Hepatocyte (in vitro differentiated cells): Measurements from ENCODE around the gene HSPE1. TPM values are rescaled to one million over a fixed set of nuclear protein-coding genes. Genes with fewer than 3 reads are reported as not detected.

Experiments used
- DNase-seq: peaks from one replicate; pipeline ENCODE4 v3.0.0-alpha.2; 2016; ENCODE audit warnings: low spot score
- H2AFZ ChIP-seq: fragments of 200-600 bp; sonication (generic); 2 replicates; pipeline ENCODE4 v1.6.0; 2016; ENCODE audit warnings: antibody characterized with exemption, mild to moderate bottlenecking
- H3K27ac ChIP-seq: fragments of 200-600 bp; sonication (generic); 2 replicates; pipeline ENCODE4 v1.5.1; 2016; ENCODE audit warnings: mild to moderate bottlenecking
- H3K27me3 ChIP-seq: fragments of 200-600 bp; sonication (generic); 2 replicates; pipeline ENCODE4 v1.6.1; 2016
- H3K36me3 ChIP-seq: fragments of 200-600 bp; sonication (generic); replicated peaks from 2 replicates; pipeline ENCODE4 v1.5.1; 2016; ENCODE audit warnings: low read depth; ENCODE audit not compliant: insufficient read depth
- H3K4me1 ChIP-seq: fragments of 200-600 bp; sonication (generic); 2 replicates; pipeline ENCODE4 v1.5.1; 2016; ENCODE audit warnings: mild to moderate bottlenecking, moderate library complexity; ENCODE audit not compliant: insufficient read depth
- H3K4me2 ChIP-seq: fragments of 200-600 bp; sonication (generic); 2 replicates; pipeline ENCODE4 v1.6.0; 2016
- H3K4me3 ChIP-seq: fragments of 200-600 bp; sonication (generic); 2 replicates; pipeline ENCODE4 v1.5.1; 2016; ENCODE audit warnings: mild to moderate bottlenecking
- H3K79me2 ChIP-seq: fragments of 200-600 bp; sonication (generic); 2 replicates; pipeline ENCODE4 v1.6.0; 2017; ENCODE audit warnings: mild to moderate bottlenecking
- H3K9me2 ChIP-seq: fragments of 200-600 bp; sonication (generic); replicated peaks from 2 replicates; pipeline ENCODE4 v1.6.0; 2017; ENCODE audit warnings: mild to moderate bottlenecking; ENCODE audit not compliant: insufficient read depth
- H3K9me3 ChIP-seq: fragments of 200-600 bp; sonication (generic); 2 replicates; pipeline ENCODE4 v1.5.1; 2016; ENCODE audit warnings: low read depth, mild to moderate bottlenecking
- H4K20me1 ChIP-seq: fragments of 200-600 bp; sonication (generic); 2 replicates; pipeline ENCODE4 v1.6.0; 2016; ENCODE audit warnings: mild to moderate bottlenecking; ENCODE audit not compliant: insufficient read depth, poor library complexity, severe bottlenecking
- CTCF ChIP-seq: fragments of 200-600 bp; sonication (generic); IDR thresholded peaks from 2 replicates; pipeline ENCODE4 v1.5.1; 2016; ENCODE audit warnings: antibody characterized with exemption, mild to moderate bottlenecking; ENCODE audit not compliant: poor library complexity
- EZH2 ChIP-seq: fragments of 200-600 bp; sonication (generic); IDR thresholded peaks from 2 replicates; pipeline ENCODE4 v1.6.1; 2016; ENCODE audit warnings: antibody characterized with exemption, mild to moderate bottlenecking, borderline replicate concordance
- EZH2phosphoT487 ChIP-seq: fragments of 200-600 bp; sonication (generic); IDR thresholded peaks from one replicate; pipeline ENCODE4 v1.6.1; 2018; ENCODE audit warnings: antibody characterized with exemption, mild to moderate bottlenecking, low read depth, moderate library complexity; ENCODE audit not compliant: unreplicated experiment, severe bottlenecking
- WGBS: methylation state at CpG from one replicate; pipeline ENCODE4 v1.1.6; 2016; ENCODE audit warnings: low lambda C conversion rate; ENCODE audit errors: missing lambda C conversion rate; 5-methylcytosine and 5-hydroxymethylcytosine counted together
- polyA plus RNA-seq: library from polyadenylated mRNA; unstranded; fragments of >200 nt; fragmentation: Nextera tagmentation; extraction: Ambion mirVana; gene quantifications from 2 replicates; pipeline ENCODE4 v1.2.1, GENCODE V29; 2016
- total RNA-seq: library from RNA; depleted of rRNA; stranded (reverse); fragments of >200 nt; gene quantifications from 2 replicates; pipeline ENCODE4 v1.2.3, GENCODE V29; 2014

HSPE1 gene
- total and polyA plus RNA-seq, 2 experiments from 2014 or later: 194 to 348 TPM

- Histone ChIP-seq H3K4me2 (no peak overlapping the region), H3K27me3 (no peaks in the 10 kb centered on the region), H3K4me1 (peaks cover 13% of the 10 kb centered on the region), H3K4me3 (no peak overlapping the region), H3K9me3 (no peaks in the 10 kb centered on the region), H3K36me3 (no peaks in the 10 kb centered on the region), H3K79me2 (peaks cover 50% of the 10 kb centered on the region), H4K20me1 (peaks cover 4% of the 10 kb centered on the region), H3K9me2 (no peaks in the 10 kb centered on the region), H3K27ac (no peak overlapping the region), H2AFZ (no peak overlapping the region)
- no peak for DNase-seq
- TF ChIP-seq CTCF: no peak
- TF ChIP-seq EZH2phosphoT487: no peak
- TF ChIP-seq EZH2: no peak
- whole genome bisulfite sequencing: 98% methylated on average over 6 of the region's 6 CpGs
Observed at GRCh38 chr2:197504512-197504911, 4.3 kb downstream of the HSPE1 start.

- no peaks in the 10 kb centered on the region for H3K27me3 ChIP-seq
- no peaks in the 10 kb centered on the region for H3K9me2 ChIP-seq
- H3K36me3 ChIP-seq: no peaks in the 10 kb centered on the region
- H3K9me3 ChIP-seq: no peaks in the 10 kb centered on the region
- peaks cover 38% of the 10 kb centered on the region for H3K79me2 ChIP-seq
- TF ChIP-seq CTCF (no peak), EZH2 (no peak), EZH2phosphoT487 (no peak)
- WGBS: 88% methylated on average over 5 of the region's 5 CpGs
- peaks cover 9% of the 10 kb centered on the region for H3K4me1 ChIP-seq
- peaks cover 4% of the 10 kb centered on the region for H4K20me1 ChIP-seq
- no peak for DNase-seq
- no peak overlapping the region for H3K27ac ChIP-seq
- H3K4me3 ChIP-seq: no peak overlapping the region
- no peak overlapping the region for H2AFZ ChIP-seq
- no peak overlapping the region for H3K4me2 ChIP-seq
Observed at GRCh38 chr2:197506658-197507057, 6.5 kb downstream of the HSPE1 start.

- Histone ChIP-seq H3K9me3 (no peaks in the 10 kb centered on the region), H3K9me2 (no peaks in the 10 kb centered on the region), H2AFZ (no peak overlapping the region), H3K79me2 (peaks cover 30% of the 10 kb centered on the region), H3K27me3 (no peaks in the 10 kb centered on the region), H3K4me1 (peaks cover 15% of the 10 kb centered on the region), H3K4me3 (no peak overlapping the region), H4K20me1 (peaks cover 7% of the 10 kb centered on the region), H3K4me2 (no peak overlapping the region), H3K27ac (no peak overlapping the region), H3K36me3 (no peaks in the 10 kb centered on the region)
- no peak for DNase-seq
- TF ChIP-seq EZH2phosphoT487 (no peak), CTCF (no peak), EZH2 (no peak)
- 79% methylated on average over 5 of the region's 5 CpGs for WGBS
Observed at GRCh38 chr2:197513915-197514314, 13.7 kb downstream of the HSPE1 start.

GRCh38 chr2:197514754-197515153 is 14.6 kb downstream of the HSPE1 start:
- Histone ChIP-seq H3K27me3 (no peaks in the 10 kb centered on the region), H3K79me2 (peaks cover 38% of the 10 kb centered on the region), H3K27ac (peak overlapping the region; percentile 79), H3K4me2 (peak overlapping the region; percentile 83), H2AFZ (peak overlapping the region; percentile 84), H3K4me3 (no peak overlapping the region), H3K9me2 (no peaks in the 10 kb centered on the region), H3K9me3 (no peaks in the 10 kb centered on the region), H4K20me1 (peaks cover 15% of the 10 kb centered on the region), H3K4me1 (peaks cover 15% of the 10 kb centered on the region), H3K36me3 (no peaks in the 10 kb centered on the region)
- DNase-seq: no peak
- TF ChIP-seq CTCF (no peak), EZH2 (no peak)
- 70% methylated on average over 3 of the region's 3 CpGs for WGBS
